Neutrophil (primary cell): ENCODE measurements around the gene CASKIN2.

ENCODE experiments used
- H3K27ac ChIP-seq: fragments of 200-600 bp; sonication (generic); 2 replicates; pipeline ENCODE4 v1.5.1; 2016; ENCODE audit warnings: mild to moderate bottlenecking, moderate library complexity
- H3K27me3 ChIP-seq: fragments of 200-600 bp; sonication (generic); 2 replicates; pipeline ENCODE4 v1.6.0; 2016; ENCODE audit warnings: mild to moderate bottlenecking
- H3K36me3 ChIP-seq: fragments of 200-600 bp; sonication (generic); 2 replicates; pipeline ENCODE4 v1.5.1; 2017
- H3K4me1 ChIP-seq, 2 experiments: fragments of 200-600 bp in 1 of 2; sonication (generic) in 1 of 2; 1 replicate in 1 of 2; 2 replicates in 1 of 2; pipeline versions ENCODE4 v1.5.1 to v1.6.1; 2013 to 2016; ENCODE audit warnings: low read depth in 1 of 2, low read length in 1 of 2, mild to moderate bottlenecking in 1 of 2, moderate library complexity in 1 of 2; ENCODE audit not compliant: control insufficient read depth in 1 of 2, insufficient read depth in 1 of 2
- H3K4me3 ChIP-seq, 2 experiments: fragments of 200-600 bp in 1 of 2; sonication (generic) in 1 of 2; 1 replicate in 1 of 2; 2 replicates in 1 of 2; pipeline ENCODE4 v1.5.1; 2013 to 2016; ENCODE audit warnings: low read depth in 1 of 2, low read length in 1 of 2, mild to moderate bottlenecking in 1 of 2, moderate library complexity in 1 of 2
- H3K9me3 ChIP-seq: fragments of 200-600 bp; sonication (generic); 2 replicates; pipeline ENCODE4 v1.5.1; 2016
- TF ChIP-seq, protein P1 (sequence below): fragments of 200-600 bp; sonication (generic); IDR thresholded peaks from 2 replicates; pipeline ENCODE4 v1.5.1; 2016; ENCODE audit warnings: antibody characterized with exemption

The CASKIN2 gene, protein sequence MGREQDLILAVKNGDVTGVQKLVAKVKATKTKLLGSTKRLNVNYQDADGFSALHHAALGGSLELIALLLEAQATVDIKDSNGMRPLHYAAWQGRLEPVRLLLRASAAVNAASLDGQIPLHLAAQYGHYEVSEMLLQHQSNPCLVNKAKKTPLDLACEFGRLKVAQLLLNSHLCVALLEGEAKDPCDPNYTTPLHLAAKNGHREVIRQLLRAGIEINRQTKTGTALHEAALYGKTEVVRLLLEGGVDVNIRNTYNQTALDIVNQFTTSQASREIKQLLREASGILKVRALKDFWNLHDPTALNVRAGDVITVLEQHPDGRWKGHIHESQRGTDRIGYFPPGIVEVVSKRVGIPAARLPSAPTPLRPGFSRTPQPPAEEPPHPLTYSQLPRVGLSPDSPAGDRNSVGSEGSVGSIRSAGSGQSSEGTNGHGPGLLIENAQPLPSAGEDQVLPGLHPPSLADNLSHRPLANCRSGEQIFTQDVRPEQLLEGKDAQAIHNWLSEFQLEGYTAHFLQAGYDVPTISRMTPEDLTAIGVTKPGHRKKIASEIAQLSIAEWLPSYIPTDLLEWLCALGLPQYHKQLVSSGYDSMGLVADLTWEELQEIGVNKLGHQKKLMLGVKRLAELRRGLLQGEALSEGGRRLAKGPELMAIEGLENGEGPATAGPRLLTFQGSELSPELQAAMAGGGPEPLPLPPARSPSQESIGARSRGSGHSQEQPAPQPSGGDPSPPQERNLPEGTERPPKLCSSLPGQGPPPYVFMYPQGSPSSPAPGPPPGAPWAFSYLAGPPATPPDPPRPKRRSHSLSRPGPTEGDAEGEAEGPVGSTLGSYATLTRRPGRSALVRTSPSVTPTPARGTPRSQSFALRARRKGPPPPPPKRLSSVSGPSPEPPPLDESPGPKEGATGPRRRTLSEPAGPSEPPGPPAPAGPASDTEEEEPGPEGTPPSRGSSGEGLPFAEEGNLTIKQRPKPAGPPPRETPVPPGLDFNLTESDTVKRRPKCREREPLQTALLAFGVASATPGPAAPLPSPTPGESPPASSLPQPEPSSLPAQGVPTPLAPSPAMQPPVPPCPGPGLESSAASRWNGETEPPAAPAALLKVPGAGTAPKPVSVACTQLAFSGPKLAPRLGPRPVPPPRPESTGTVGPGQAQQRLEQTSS (N-terminal part only)

DNA sequence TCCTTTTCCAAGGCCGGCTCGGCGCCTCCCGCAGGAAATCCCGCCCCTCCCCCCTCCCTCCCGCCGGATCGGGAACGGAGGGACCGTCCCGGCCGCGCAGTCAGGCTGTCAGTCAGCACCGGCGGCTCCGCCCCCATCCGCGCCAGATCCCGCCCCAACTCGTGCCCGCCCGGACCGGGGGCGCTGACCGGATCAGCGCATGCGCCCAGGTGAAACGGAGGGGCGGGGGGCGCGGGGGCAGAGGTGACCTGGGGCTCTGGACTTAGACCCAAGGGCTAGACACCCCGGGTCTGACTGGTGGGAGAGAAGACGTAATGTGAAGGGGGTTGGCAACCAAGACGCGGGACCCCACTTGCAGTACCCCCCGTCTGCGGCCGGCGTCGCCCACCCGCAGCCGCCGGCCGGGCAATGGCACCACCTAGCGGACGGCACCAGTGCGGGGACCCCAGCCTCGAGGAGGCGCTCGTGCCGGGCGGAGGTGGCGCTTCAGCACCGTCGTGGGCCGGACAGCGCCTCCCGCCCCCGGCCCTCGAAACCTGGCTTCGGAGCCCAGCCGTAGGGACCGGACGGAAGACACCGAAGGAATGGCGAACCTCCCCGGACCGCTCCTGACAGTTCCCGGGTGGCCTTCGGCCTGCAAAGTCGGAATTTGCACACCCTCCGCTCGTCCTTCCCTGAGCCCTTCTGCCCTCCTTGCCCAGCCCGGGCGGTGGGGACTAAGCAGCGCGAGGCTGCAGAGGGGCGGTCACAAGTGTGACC lies at the start of gene CASKIN2:
Gene CASKIN2, minus strand, starts transcription at position 42 of the 759 bp plus-strand sequence. CDS start 1,733 bp downstream, outside the sequence.
- Histone ChIP-seq H3K4me1 (peaks cover 20 to 27% of the 10 kb centered on the region in 2 experiments), H3K9me3 (no peaks in the 10 kb centered on the region), H3K27ac (peak within 1 kb of the TSS; percentile 32), H3K4me3 (peak within 1 kb of the TSS; percentile 76 to 78), H3K36me3 (no peaks in the 10 kb centered on the region), H3K27me3 (peaks cover 65% of the 10 kb centered on the region)
- TF ChIP-seq, protein P1, sequence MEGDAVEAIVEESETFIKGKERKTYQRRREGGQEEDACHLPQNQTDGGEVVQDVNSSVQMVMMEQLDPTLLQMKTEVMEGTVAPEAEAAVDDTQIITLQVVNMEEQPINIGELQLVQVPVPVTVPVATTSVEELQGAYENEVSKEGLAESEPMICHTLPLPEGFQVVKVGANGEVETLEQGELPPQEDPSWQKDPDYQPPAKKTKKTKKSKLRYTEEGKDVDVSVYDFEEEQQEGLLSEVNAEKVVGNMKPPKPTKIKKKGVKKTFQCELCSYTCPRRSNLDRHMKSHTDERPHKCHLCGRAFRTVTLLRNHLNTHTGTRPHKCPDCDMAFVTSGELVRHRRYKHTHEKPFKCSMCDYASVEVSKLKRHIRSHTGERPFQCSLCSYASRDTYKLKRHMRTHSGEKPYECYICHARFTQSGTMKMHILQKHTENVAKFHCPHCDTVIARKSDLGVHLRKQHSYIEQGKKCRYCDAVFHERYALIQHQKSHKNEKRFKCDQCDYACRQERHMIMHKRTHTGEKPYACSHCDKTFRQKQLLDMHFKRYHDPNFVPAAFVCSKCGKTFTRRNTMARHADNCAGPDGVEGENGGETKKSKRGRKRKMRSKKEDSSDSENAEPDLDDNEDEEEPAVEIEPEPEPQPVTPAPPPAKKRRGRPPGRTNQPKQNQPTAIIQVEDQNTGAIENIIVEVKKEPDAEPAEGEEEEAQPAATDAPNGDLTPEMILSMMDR, result peak; percentile 55

DNA sequence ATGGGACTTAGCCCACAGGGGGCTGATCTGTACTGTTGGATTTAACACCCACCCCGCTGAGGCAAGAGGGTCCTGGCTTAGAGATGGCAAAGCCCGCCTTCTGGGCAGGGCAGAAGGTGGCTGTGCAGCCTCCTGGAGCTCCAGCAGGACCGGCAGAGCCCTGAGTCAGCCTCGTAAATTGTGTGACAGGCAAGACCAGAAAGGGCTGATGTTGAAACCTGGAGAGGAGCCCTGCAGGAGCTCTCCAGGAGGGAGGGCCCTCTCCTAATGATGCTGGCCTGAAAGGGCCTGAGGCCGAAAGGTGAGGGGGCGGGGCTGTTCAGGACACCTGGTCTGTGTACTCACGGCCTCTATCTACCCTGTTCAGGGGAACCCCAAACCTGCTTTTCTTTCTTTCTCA lies 49.7 kb upstream of the CASKIN2 start:
- H3K27me3 ChIP-seq, result no peaks in the 10 kb centered on the region
- H3K27ac ChIP-seq, result no peak overlapping the region
- H3K4me1 ChIP-seq, result no peaks in the 10 kb centered on the region
- TF ChIP-seq, protein P1, result no peak
- H3K36me3 ChIP-seq, result no peaks in the 10 kb centered on the region
- no peaks in the 10 kb centered on the region for H3K9me3 ChIP-seq
- no peak overlapping the region for H3K4me3 ChIP-seq

DNA sequence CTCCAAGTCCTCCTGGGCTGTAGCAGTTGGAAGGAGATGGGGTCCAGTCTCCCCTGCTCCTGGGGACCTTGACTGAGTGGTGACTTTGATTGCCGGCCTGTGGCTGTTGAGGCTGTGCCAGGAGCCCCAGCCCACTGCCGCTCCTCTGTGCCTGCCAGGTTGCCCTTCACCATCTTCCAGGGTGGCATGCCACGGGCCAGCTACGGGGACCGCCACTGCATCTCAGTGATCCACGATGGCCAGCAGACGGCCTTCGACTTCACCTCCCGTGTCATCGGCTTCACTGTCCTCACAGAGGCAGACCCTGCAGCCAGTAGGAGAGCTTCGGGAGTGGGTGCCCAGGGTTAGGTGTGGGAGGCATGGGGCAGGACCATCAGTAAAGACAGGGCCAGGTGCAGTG lies 48.9 kb upstream of the CASKIN2 start:
- Histone ChIP-seq H3K9me3 (no peaks in the 10 kb centered on the region), H3K4me3 (no peak overlapping the region), H3K36me3 (no peaks in the 10 kb centered on the region), H3K27ac (no peak overlapping the region), H3K4me1 (no peaks in the 10 kb centered on the region), H3K27me3 (no peaks in the 10 kb centered on the region)
- TF ChIP-seq, protein P1, result no peak

DNA sequence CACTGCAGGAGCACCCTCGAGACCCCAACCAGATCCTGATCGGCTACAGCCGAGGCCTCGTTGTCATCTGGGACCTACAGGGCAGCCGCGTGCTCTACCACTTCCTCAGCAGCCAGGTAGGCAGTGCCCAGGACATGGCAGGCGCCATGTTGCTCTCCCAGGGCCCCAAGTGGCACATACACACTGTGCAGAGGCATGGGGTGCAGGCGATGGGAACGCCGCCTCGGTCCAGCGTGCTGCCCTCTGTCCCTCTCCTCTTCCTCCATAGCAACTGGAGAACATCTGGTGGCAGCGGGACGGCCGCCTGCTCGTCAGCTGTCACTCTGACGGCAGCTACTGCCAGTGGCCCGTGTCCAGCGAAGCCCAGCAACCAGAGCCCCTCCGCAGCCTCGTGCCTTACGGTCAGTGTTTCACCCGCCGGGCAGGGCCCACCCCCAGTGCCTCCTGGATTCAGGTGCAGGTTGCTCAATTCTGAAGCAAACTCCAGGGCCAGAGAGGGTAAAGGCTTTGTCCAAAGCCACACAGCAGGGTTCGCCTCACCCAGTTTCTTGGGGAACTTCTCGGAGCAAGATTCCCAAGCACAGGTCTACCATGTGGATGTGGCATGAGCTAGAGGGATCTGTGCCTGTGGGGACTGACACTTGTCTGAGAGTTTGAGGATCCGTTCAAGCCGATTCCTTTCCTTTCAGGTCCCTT lies 47.9 kb upstream of the CASKIN2 start:
- H3K4me1 ChIP-seq, result no peaks in the 10 kb centered on the region
- no peak overlapping the region for H3K27ac ChIP-seq
- H3K4me3 ChIP-seq, result no peak overlapping the region
- TF ChIP-seq, protein P1, result no peak
- H3K36me3 ChIP-seq, result no peaks in the 10 kb centered on the region
- no peaks in the 10 kb centered on the region for H3K9me3 ChIP-seq
- H3K27me3 ChIP-seq, result no peaks in the 10 kb centered on the region
